HL-60/S4 (cell line): ENCODE data around the gene NAGA.
"Not testable (repeated sequence)": the region's sequence is repeated elsewhere in the genome, so short reads cannot be mapped to it uniquely, and the experiment has no call there.

Experiments
- in situ Hi-C: fragments of 300-500 bp; cut with MboI; formaldehyde crosslinking; loops from 2 replicates; pipeline ENCODE4 v1.14.3; 2022; ENCODE audit warnings: low sequenced_read_pairs

NAGA gene

DNA sequence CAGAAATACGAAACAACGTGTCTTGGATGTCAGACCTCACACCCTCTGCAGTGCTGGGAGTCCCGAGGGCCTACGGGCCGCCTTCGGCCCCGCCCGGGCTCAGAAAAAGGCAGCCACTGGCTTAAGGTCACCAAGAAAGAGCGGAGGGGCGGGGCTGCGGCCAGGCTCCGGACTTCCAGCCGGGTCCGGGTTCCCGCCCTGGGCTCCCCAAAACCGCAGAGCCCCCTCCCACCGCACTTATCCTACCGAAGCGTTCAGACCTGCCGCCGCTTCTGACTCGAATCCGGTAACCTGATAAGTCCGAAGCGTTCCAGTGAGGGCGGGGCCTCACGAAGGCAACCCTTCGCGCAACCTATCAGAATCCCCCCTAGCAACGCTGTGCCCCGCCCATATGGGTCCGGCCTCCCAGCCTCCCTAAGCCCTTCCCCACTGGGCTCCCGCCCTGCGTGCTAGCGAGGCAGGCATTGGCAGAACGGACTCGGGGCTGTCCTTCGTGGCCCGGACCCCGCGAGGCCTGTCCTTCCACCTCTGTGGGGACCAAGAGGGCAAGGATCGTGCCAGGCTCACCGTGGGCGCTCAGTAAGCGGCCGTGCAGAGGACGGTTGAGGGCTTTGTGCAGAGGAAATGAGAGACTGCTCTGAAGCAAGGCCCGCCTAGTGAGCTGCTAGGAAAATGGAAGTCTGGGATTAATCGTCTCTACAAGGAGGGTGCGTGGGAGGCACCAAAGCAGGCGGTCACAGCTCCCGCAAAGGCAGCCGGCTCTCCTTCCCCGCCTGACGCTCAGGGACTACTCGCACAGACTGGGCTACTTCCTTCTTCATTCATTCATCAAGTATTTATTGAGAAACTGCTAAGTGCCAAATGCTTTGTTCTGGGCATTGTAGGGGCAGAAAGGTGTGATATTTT lies at the start of gene NAGA:
TSS of gene NAGA (minus strand) at position 296 of the 906 bp plus-strand sequence. CDS start 515 bp downstream, outside the sequence.
- in situ Hi-C loops, result no loop called here

DNA sequence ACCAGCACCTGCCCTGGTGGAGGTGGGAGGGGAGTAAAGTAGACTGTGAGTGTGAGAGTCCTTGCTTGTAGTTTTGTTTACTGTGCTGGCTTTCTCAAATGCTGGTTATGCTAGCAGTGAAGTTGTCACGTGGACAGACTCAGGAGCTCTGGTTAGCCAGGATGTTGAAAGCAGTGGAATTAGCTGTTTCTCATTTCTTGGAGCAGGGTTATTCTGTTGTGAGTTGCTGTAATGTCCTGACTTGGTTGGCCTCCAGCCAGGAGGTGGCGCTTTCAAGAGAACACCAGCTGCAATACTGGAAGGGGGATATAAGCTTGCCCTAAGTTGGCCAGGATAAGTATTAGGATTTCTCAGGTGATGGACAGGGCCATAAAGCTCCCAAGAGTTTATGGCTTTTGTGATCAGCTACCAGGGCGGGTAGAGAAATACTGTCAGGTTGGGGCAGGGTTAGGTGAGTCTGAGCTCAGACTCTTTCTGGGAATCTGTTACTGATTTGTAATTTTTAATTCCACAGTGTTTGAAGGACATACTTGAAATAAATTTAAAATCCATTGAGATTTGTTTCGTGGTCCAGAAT lies 46.3 kb upstream of the NAGA start:
- in situ Hi-C loops, result no loop called here

DNA sequence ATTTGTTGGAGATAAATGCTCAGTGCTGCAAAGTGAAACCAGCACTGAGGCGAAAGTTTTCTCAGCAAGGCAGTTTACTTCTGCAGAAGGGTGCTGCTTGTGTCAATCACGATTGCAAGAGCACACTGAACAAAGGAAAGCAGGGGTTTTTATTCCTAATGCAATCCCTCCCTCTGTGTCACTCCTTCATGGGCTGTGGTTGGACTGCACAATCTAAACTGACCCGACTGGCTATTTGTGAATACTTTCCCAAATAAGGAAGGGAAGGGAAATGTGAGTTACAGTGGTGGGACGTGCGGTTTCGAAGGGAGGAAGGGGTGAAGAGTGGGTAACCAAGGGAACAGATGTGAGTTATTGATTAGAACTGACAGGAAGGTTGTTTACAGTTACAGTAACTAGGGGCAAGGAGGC lies 44.8 kb upstream of the NAGA start:
- in situ Hi-C loops, result not testable (repeated sequence)

DNA sequence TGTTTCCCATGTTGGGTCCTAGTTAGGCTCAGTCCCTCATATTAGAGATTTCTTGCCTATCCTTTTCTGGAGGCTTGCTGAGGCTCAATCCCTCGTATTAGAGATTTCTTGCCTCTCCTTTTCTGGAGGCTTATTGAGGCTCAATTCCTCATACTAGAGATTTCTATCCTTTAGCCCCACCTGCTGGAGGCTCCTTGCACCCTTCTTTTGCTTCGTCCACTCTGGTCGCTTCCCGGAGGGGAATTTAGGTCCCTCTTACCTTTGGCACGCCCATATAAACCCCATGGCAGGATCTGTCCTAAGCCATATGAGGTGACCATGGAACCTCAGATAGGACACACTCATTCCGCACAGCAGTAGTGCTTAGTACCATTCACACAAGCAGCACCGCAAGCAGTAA lies 44.1 kb upstream of the NAGA start:
- in situ Hi-C loops, result no loop called here

DNA sequence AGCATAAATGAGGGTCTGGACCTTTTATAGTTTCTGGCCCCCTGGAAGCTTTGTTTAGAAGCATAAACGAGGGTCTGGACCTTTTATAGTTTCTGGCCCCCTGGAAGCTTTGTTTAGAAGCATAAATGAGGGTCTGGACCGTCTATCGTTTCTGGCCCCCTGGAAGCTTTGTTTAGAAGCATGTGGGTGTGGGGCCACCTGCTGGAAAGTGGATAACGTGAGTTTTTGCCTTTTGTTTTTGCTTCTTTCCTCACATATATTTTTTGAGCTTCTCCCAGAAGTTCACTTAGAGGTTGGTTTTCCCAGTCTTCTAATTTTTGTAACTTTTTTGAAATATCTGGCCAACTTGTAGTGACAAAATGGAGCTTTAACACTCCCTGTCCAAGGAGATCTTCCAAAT lies 42.2 kb upstream of the NAGA start:
- in situ Hi-C loops, result not testable (repeated sequence)

DNA sequence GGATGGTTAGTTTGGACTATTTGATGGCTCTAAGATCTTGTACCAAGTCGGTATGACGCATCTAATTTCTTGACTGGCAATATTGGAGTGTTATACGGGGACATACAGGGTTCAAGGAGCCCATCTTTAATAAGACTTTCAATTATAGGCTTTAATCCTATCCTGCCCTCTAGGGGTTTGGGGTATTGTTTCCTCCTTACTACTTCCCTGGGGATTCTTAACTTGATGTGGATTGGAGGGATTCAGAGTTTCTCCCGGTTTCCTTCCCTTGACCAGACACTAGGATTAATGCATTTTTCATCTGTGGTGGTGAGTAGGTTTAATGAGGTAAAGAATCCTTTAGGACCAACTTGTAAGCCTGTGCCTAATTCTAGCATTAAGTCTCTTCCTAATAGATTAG lies 41.2 kb upstream of the NAGA start:
- in situ Hi-C loops, result no loop called here

DNA sequence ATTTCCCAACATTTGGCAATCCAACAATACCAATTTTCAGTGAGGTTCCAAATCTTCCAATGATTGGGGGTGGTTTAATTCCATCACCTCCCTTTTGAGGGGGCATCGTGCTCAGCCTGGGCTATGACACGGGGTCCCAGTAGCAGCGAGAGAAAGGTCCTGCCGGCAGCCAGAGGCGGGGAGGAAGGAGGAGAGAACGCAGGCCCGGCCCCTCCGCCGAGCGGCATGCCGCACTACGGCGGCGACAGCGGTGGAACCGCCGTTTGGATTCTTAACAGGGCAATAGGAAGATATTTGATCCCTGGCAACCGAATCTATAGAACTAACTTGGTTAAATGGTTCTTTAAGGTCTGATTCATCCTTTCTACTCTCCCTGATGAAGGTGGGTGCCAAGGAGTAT lies 38.2 kb upstream of the NAGA start:
- in situ Hi-C loops, result no loop called here

DNA sequence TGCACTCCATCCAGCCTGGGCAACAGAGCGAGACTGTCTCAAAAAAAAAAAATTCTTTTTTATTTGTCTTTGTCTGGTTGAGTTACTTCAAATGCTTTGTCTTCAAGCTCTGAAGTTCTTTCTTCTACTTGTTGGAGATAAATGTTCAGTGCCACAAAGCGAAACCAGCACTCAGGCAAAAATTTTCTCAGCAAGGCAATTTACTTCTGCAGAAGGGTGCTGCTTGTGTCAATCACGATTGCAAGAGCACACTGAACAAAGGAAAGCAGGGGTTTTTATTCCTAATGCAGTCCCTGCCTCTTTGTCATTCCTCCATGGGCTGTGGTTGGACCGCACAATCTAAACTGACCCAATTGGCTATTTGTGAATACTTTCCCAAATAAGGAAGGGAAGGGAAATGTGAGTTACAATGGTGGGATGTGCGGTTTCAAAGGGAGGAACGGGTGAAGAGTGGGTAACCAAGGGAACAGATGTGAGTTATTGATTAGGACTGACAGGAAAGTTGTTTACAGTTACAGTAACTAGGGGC lies 33.8 kb upstream of the NAGA start:
- in situ Hi-C loops, result not testable (repeated sequence)

DNA sequence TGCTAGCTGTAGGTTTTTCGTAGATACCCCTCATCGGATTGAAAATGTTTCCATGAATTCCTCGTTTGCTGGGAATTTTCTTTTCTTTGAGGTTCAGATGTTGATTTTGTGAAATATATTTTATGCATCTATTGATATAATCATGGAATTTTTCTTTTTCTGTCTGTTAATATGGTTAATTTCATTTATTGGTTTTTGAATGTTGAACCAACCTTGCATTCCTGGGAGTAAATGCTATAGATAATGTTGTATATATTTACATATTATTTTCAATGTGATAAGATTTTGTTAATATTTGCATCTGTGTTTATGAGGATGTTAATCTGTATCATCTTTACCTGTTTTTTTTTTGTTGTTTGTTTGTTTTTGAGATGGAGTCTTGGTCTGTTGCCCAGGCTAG lies 30.6 kb upstream of the NAGA start:
- in situ Hi-C loops, result no loop called here

DNA sequence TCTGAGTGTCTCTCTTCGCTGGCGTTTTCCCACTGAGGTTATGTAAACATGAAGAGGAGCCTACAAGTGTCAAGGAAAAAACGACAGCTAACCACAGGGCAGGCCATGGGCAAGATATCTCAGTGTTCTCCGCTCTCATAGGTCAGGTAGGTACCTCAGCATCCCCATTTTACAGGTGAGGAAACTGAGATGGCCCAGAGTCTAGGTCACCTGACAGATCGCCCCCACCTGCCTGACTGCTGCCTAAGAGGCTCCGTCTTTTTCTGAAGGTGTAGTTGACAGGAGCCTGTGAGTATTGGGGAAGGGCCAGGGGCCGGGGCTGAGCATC lies 20.8 kb upstream of the NAGA start:
- in situ Hi-C loops, result no loop called here

DNA sequence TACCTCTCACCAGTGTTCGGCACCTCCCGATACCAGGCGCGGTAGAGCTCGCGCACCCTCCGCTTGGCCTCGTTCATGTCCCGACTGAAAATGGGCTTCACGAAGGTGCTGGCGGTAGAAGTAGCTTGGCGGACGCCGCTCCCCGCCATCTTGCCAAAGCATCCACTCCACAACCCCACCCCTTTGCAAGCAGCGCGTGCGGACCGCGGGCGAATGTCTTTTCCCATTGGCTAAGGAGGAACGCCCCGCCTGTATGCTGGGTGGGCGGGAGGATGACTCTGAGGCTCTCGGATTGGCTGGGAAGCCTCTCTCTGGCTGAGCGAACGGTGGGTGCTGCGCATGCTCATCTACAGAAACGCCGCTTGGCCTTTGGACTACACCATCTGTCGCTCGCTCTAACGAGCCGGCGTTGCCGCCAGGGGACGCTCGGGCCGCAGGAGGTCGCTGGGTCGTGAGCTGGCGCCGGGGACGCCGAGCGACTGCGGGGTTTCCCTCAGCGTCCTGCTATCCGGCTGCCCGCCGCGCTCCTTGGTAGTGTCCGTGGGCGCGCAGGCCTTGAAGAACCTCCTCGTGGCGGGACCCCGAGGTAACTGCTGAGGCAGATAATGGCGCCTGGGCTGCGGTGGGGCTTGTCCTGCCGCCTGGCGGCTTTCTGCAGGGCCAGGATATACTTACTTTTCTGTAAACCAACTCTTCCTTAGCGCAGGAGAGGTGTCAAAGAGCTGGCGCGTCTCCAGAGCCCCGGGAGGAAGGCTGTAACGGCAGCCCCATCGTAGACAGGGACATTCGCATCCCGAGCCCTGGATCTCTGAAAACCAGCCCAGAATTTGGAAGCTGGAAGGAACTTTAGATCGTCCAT lies 20.2 kb upstream of the NAGA start, which contains the start of gene NDUFA6:
TSS of gene NDUFA6 (minus strand) at position 177 of the 859 bp plus-strand sequence. CDS start at position 149, 28 bp downstream.
- in situ Hi-C loops, result no loop called here

DNA sequence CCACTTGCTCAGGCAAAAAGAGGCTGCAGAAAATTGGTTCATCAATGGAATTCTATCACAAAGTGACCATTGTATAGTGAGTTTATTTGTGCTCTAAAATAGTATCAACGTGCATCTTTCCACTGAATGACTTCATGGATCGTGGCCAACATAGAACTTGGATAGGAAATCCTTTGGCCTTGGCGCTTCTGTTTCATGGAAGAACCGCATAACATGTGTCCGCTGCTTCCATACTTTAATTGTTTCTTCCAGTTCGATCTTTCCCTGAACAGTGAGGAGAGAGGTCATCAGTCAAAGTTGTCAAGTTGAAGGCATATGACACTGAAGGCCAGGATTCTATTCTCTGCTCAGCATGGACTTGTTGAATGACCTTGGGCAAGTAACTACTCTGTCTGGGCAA lies 15.4 kb upstream of the NAGA start:
- in situ Hi-C loops, result no loop called here

DNA sequence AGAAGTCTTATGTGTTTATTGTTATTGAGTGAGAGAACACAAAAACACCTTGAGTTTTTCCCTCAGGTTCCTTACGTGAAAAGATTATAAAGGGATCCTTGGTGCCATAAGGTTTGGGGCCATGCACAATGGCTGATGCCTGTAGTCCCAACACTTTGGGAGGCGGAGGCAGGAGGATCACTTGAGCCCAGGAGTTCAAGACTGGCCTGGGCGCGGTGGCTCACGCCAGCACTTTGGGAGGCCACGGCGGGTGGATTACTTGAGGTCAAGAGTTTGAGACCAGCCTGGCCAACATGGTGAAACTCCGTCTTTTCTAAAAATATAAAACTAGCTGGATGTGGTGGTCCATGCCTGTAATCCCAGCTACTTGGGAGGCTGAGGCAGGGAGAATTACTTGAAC lies 14.3 kb upstream of the NAGA start:
- in situ Hi-C loops, result no loop called here

DNA sequence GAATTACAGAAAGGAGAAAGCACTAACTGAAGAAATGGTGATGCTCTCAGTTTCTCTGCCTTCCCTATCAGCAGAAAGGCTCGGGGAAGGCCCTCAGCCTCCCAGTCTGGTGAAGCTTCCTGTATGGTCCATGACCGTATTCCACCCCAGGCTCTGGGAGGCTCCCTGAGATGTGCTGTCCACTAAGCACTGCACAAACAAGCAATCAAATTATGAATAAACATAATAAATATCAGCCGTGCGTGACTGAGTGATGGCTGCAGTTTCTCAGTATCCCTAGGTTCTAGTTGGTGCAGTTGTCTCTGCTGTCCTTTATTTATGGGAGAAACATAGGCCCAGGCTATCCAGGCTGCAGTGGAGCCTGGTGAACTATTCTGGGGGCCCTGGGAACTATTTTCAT lies 12.5 kb upstream of the NAGA start:
- in situ Hi-C loops, result no loop called here

DNA sequence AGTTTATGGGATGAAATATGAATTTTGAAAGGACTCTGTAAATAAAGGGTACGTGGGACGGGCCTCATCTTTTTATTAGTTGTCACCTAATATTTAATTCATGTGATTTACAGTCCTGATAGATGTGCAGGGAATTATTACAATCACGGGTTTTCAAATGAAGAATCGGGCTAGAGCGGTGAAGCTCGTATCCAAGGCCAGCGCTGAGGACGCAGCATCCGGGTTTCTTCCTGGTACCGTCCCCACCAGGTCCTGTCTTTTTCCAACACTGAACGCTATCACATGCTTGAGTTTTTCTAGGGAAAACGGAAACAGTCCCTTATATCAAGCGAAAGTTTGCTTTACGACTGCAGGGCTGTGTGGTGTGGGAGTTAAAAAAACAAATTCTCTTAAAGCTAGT lies 9.7 kb upstream of the NAGA start:
- in situ Hi-C loops, result no loop called here

DNA sequence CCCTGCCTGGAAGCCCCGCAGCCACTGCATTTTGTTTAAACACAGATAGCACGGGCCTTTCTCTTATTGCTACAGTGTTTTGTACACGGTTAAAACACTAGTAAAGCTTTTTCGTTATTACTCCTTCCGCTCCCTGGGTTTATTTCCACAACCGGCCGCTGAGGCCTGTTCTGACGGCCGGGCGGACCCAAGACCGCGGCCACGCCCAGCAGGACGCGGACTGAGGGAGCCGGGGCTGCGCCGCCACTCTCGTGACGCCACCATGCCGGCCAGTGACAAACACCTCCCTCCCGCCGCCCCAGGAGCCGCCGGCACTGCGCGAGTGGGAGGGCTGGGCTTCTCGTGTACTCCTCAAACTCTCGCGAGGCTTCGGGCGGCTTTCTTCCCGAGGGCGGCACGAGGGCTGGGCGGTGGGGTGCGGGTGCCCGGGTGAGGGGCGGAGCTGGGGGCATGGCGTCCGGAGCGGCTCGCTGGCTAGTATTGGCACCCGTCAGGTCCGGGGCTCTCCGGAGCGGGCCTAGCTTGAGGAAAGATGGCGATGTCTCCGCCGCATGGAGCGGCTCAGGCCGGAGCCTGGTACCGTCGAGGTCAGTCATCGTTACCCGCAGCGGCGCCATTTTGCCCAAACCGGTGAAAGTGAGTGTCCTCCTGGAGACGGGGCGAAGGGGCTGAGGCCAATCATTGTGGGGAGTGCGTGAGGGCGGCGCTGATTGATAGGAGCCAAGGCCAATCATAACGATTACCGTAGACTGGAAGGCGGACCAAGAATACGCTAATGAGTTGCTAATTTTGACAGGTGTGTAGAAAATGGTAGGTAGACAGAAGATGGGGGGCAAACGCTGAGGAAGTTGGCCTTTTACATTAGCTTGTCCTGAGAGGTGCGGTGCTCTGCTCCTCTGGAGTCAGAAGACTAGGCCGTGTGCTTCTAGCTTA lies 9.0 kb upstream of the NAGA start, which contains the start of gene SMDT1:
TSS of gene SMDT1 (plus strand) at position 382 of the 933 bp plus-strand sequence. CDS start at position 451, 69 bp downstream.
- in situ Hi-C loops, result no loop called here

DNA sequence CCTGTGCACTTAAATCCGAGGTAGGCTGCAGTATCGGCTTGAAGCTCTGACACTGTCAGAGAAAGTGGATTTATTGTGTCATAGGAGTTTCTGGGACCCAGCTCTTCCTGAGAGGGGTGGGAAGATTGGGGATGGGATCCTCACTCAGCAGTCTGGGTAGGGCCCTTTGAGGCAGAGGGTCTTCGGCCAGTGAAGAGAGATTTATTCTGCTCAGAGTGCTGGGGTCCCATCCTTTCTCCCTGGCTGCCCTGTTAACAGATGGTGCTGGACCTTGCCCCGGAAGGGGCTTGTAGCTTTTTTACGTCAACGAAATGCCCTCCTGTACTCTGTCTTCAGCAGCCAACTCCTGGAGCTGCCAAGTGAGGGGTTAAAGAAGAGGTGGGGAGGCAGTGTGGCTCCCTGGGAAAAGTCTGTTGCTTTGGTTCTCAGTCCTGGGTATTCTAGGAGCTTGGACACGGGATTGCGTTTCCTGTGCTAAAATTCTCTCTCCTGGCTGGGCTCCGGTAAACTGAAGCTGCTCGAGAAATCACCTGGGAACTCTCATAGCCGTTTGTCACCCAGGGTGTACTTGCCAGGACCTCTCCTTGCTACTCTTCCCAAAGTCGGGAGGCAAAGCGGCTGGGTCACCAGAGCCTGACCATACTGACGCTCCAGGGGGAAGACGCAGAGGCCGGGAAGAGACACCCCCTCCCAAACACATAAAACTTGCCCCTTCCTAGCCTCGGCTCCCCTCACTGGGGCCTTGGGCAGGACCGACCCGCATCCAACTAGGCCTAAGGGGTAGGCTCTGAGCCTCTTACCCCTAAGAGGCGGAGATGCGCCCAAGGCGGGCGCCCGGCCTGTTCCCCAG lies 8.1 kb upstream of the NAGA start:
- in situ Hi-C loops, result no loop called here

DNA sequence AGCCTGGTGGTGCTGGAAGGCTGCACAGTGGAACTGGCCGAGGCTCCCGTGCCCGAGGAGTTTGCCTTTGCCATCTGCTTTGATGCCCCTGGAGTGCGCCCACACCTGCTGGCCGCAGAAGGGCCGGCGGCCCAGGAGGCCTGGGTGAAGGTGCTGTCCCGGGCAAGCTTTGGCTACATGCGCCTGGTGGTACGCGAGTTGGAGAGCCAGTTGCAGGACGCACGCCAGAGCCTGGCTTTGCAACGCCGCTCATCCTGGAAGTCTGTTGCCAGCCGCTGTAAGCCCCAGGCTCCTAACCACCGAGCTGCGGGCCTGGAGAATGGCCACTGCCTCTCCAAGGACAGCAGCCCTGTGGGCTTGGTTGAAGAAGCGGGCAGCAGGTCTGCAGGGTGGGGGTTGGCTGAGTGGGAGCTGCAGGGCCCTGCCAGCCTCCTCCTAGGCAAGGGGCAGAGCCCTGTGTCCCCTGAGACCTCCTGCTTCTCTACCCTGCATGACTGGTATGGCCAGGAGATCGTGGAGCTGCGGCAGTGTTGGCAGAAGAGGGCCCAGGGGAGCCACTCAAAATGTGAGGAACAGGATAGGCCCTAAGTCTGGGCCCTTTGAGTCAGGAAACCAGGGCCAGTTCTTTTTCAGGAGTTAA lies 7.0 kb upstream of the NAGA start:
- in situ Hi-C loops, result no loop called here
